GM19468 (cell line): Measurements from ENCODE around the gene COL4A6.

Experiments
- ATAC-seq: cut with Tn5 transposase; IDR thresholded peaks from one replicate; pipeline ENCODE4 v1.9.1; 2021; ENCODE audit warnings: mild to moderate bottlenecking, moderate library complexity, moderate number of reproducible peaks; ENCODE audit not compliant: unreplicated experiment; ENCODE audit errors: extremely low read depth

COL4A6 gene

GRCh38 chrX:108344216-108344615, 94.0 kb downstream of the COL4A6 start:
- no peak for ATAC-seq

DNA sequence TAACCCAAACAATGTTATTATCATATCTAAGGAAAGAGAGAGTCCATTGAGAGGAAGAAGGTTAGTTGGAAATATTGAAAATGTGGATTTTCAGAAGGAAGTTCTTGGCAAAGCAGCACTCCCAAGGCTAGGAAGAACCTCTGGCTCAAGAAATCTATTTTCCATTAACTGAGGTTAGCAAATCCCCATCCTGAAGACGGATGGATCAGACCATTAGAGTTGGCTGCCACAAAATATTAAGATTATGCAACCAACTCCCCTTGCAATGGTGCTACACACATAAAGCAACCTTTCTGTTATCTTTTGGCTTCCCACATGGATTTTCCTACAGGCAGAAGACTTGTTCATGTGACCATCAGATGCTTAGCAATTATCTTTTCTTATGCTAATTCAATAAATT, 96.3 kb downstream of the COL4A6 start:
- ATAC-seq = no peak

DNA sequence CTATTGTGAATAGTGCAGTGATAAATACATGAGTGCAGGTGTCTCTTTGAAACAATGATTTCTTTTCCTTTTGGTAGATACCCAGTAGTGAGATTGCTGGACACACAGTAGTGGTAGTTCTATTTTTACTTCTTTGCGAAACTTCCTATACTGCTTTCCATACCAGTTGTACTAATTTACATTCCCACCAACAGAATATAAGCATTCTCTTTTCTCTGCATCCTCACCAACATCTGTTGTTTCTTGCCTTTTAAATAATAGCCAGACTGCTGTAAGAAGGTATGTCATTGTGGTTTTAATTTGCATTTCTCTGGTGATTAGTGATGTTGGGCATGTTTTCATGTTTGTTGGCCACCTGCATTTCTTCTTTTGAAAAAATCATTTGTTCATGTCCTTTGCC, 105.9 kb downstream of the COL4A6 start:
- ATAC-seq = peak; percentile 40

DNA sequence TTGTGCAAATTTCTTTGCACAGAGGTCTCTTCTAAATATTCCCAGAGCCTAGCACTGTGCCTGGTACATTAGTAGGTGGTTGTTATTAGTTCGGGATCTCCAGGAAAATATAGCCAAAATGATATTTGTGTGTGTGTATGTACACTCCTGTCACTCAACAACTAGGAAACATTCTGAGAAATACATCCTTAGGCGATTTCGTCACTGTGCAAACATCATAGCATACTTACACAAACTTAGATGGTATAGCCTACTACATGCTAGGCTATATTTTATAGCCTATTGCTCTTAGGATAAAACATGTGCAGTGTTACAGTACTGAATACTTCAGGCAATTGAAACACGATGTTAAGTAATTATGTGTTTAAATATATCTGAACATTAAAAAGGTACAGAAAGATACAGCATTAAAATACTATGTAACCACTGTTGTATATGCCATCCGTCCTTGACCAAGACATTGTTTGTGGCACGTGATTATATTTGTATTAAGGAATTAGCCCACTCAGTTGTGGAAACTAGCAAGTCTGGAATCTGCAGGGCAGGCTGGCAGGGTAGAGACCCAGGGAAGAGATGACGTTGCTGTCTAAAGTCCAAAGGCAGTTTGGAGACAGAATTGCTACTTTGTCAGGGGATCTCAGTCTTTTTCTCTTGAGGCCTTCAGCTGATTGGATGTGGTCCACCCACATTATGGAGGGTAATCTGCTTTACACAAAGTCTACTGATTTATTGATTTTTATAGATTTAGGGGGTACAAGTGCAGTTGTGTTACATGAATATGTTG, 106.9 kb downstream of the COL4A6 start:
- no peak for ATAC-seq

- no peak for ATAC-seq
These were observed 114.5 kb downstream of the COL4A6 start for GRCh38 chrX:108323751-108324150.

DNA sequence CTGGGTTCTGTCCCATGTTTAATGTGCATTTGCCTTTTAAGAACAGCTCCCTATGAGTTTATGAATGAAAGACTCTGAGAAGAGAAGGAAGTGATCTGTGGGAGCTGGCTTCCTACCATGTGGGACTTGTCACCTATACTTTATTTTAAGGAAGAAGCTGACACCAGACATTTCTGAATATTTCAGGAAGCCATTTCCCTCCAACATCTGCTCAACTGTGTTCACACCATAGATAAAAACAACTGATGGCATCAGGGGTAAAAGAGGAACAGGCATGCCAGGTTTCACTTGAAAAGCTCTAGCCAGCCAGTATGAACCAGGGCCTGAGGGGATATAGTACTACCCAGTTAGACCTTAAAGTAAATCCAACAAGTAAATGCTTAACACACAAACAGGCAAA, 116.0 kb downstream of the COL4A6 start:
- no peak for ATAC-seq

- no peak for ATAC-seq
These were observed 121.8 kb downstream of the COL4A6 start for GRCh38 chrX:108316456-108316855.

DNA sequence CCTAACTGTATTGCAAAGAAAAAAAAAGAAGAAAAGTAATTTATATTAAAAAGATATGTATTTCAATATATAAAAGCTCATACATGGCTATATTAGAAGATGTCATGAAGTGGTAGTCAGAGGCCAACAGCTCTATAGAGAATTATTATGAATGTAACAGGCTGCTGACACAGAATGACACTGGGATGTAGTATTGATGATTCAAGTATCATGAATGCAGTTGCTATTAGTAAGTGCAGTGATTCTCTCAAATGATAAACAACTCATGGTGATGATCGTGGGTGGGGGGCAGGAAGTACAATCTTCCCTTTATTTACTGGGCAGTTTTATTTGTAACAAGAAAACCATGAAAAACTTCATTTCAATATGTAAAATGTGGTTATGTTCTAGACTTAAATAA, 124.6 kb downstream of the COL4A6 start:
- ATAC-seq = no peak

DNA sequence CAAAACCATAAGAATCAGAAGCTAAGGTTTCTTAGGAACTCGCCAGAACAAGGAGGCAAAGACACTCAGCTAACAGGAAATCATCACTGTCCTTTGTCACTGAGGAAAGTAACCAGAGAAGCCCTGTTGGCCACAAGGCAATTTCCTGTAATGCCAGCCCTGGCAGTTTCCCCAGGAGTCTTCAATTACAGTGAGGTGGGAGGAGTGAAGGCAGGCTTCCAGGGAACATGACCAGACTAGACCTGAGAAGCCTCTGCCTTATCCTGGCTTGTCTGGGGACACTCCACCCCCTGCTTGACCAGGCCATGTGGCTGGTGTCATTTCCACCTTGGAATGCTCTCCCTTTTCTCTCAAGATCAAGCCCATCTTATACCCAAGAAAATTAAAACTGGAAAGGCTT, 125.3 kb downstream of the COL4A6 start:
- ATAC-seq = no peak

DNA sequence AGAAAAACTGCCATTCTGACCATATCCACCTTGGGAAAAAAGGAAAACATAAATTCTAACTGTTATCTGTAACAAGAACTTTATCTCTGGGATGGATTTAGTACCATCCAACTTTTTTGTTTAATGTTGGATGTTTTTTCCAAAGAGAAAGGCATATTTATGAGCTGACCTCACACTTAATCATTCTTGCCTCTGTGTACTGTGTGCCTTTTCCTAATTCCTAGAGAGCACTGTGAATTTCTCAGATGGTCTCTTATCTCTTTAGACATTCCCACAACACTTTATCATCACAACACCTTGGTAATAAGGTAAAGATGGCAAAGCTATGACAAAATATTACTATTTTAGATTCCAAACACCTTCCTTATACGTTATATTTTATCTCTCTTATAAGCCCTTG, 126.2 kb downstream of the COL4A6 start:
- ATAC-seq = no peak

DNA sequence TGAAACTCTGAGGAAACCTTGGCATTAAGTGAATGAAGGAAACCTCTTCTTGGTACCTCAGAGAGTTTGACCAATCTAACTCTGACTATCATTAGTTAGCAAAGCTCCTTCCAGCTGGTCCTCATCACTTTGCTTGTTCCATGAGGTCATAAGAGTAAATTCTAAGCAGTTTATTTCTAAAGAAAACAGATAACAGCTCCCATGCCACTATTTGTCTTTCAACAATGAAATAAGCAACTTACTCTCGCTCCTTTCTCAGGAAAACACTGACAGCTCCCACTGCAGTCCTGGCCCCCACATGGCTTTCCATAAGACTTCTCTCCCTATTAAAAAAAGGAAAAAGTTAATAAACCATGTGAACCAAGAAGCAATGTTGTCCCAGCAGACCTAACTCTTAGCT, 127.7 kb downstream of the COL4A6 start:
- ATAC-seq = no peak

DNA sequence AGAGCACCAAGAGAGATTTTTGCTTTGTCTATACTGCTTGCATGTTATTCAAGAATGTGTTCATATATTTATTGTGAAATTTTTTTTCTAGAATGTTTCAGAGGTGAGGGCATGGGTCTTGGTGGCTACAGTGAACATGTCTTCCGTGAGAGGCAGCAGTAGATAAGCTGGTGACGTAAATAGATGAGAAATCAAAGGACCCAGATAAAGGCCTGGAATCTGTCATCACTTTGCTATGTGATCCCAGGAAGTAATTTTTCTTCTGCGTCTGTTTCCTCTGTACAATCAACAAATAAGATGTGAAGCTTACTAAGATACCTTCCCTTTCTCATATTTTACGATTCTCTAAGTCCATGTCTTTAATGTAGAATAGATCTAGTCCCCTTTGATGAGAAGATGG, 129.1 kb downstream of the COL4A6 start:
- no peak for ATAC-seq

DNA sequence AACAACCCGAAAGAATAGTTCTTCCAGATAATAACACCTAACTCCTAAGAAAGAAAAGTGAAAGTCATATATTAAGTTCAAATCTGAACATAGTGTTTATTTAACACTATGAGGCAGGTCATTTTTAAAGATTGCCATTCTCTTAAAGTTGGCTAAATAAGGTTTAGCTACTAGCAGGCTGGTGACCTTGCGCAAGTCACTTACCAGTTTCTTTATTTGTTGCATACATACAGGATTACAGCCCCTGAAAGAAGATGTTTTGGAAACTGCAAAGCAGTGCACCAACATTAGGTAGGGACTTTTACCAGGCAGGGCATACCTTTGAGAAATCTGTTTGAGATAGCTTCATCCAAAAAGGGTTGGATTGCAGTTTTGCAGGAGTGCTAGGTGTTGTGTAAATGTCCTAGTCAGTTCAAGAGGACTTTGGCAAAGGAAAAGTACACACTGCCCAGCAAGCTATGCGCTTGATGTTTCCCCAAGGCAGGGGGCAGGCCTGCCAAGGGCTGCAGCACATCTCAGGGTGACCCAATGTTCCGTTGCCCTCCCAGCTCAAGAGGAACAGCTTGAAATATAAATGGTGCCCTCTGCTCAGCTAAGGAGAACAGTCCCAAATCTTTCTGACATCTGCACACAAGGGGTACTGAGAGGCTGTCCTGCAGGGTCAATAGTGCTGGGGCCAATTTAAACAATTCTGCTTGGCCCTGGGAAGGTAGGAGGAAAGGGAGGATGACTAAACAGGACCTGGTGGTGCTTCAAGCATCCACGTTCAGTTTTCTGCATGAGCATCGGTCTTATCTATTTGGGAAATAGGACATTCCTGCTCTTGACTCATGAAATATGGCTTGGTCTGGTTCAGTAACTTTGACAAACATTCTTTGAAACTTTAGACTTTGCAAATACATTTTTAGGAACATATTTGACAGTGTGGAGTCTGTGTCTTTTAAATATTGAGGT, 130.8 kb downstream of the COL4A6 start:
- ATAC-seq = no peak

DNA sequence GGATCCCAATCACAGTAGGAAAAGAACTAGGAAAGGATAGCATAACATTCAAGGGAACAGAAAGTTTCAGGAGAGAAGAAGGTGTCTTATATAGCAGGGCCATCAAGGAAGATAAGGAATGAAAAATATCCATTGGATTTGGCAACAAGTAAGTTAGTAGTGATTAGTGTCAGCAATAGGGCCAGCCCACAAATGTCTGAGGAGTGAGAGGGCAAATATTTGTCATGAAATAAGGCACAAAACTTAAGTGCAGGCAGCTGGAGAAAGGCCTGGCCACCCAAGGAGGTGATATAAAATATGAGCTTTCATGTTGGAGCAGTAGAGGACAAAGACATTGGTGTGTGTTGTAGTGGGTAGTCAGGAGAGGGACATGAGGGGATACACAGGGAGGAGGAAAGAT, 132.1 kb downstream of the COL4A6 start:
- no peak for ATAC-seq

DNA sequence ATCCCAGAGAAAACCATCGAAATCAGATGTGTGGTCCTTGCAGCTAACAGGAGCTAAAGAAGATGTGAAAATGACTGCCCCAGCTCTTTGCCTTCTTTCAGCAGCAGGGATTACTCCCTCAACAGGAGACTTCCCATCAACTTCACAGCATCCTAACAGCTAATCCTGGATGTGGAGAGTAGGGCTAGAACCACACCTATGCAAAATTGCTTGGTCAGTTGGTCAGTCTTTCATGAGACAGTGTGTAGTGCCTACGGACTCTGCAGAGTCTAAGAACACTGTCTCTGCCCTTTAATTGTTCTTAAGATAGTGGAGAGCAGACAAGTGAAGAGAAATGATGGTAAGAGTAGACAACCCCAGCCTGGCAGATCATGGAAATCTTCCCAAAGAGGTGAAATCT, 133.5 kb downstream of the COL4A6 start:
- ATAC-seq = no peak

GRCh38 chrX:108304210-108304609, 134.0 kb downstream of the COL4A6 start:
- ATAC-seq = no peak

DNA sequence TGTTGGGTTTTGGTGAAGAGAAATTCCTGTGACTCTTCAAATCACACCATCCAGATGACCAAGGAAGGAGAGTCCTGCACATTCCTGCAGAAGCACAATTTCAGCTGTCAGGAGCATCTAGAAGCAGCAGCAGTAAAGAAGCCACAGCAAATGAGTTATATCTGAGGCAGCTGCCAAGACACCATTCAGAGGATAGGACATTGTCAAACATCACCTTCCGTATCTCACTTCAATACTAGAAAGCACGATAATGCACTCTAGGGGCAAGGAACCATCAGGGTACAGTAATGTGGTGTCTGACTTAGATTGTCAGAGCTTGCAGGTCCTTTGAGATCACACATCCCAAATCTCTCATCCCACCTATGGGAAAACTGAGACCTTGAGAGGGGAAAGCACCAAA, 134.5 kb downstream of the COL4A6 start:
- ATAC-seq = no peak

GRCh38 chrX:108299704-108300103, 138.5 kb downstream of the COL4A6 start:
- no peak for ATAC-seq

DNA sequence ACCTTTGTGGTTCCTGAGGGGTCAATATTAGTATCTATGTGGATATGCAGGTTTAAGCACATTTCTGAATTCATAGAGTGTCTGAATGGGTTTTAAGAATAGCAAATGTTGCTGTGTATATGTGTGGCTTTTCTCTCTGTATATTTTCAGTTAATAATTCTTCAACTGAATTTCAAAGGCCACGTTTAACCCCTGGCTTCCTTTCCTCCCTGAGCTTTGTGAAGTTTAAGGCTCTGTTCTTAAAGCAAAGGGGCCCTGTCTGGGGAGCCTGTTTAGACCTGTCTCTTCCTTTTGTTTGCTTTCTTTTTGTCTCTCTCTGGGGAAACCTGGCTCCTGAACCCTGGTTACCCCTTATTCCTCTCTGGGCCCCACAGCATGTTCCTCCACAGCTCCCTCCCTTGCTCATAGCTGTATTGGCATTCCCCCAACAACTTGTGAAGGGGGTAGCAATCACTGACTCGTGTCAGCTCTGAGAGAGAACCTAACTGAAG, 139.1 kb downstream of the COL4A6 start:
- peak; percentile 38 for ATAC-seq

DNA sequence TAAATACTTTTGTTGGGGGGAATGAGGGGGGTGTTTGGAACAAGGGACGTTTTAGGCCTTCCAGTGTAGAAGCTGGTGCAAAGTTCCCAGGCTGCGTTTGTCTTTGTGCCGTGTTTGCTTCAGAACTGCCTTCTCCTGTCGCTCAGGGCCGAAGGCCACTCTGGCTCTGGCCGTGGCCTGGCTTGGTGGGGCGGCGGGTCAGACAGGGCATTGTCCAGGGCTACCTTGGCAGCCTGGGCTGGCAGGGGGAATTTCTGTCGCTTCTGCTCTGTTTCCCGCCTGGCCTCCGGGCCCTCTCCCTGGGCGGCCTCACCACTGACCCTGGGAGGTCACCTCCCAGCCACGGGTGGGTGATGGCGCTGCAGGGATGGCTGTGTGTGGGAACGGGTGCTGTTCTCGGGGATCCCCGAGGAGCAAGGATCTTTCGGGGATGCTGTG, 140.0 kb downstream of the COL4A6 start:
- ATAC-seq = no peak

DNA sequence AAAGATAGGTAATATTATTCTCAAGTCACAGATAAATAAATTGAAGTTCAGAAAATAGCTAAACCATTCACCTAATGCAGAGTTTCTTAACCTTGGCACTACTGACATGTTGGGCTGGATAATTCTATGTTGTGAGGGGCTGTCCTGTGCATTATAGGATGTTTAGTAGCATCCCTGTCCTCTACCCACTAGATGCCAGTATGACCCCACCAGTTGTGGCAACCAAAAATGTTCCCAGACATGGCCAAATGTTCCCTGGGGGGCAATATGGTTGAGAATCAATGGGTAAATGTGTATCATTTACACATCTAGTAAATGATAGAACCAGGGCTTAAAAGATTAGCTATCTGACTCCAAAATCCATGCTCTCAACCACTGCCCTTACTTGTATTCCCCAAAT, 140.9 kb downstream of the COL4A6 start:
- no peak for ATAC-seq
